CD4-positive, alpha-beta T cell treated with Interleukin-15 for 4 hours (primary cell): ENCODE data around the gene CENPO.
"Not testable (repeated sequence)": the region's sequence is repeated elsewhere in the genome, so short reads cannot be mapped to it uniquely, and the experiment has no call there.

ENCODE experiments used
- DNase-seq: peaks from one replicate; pipeline ENCODE4 v3.0.0-alpha.2; 2020; ENCODE audit warnings: low spot score

CENPO gene

GRCh38 chr2:24788816-24789215 lies 4.4 kb upstream of the CENPO start:
- DNase-seq, result no peak

GRCh38 chr2:24791452-24791851 lies 1.8 kb upstream of the CENPO start:
- DNase-seq, result no peak

GRCh38 chr2:24792542-24792873 lies 717 bp upstream of the CENPO start:
- no peak for DNase-seq

GRCh38 chr2:24793761-24794435 lies 673 bp downstream of the CENPO start:
- DNase-seq, result no peak

- DNase-seq, result no peak
Observed at GRCh38 chr2:24797644-24798043, 4.4 kb downstream of the CENPO start.

GRCh38 chr2:24800487-24800886 lies 7.3 kb downstream of the CENPO start:
- DNase-seq, result not testable (repeated sequence)

- not testable (repeated sequence) for DNase-seq
Observed at GRCh38 chr2:24805811-24806660, 12.8 kb downstream of the CENPO start.

- DNase-seq, result no peak
Observed at GRCh38 chr2:24806661-24807036, 13.4 kb downstream of the CENPO start.

GRCh38 chr2:24809316-24810007 lies 16.2 kb downstream of the CENPO start:
- no peak for DNase-seq

- DNase-seq, result no peak
Observed at GRCh38 chr2:24813691-24814137, 20.5 kb downstream of the CENPO start.

GRCh38 chr2:24814516-24814915 lies 21.3 kb downstream of the CENPO start:
- DNase-seq, result no peak

GRCh38 chr2:24815171-24815570 lies 21.9 kb downstream of the CENPO start:
- no peak for DNase-seq

GRCh38 chr2:24816404-24816803 lies 23.2 kb downstream of the CENPO start:
- DNase-seq, result no peak

- DNase-seq, result no peak
Observed at GRCh38 chr2:24816884-24817283, 23.7 kb downstream of the CENPO start.

- DNase-seq, result no peak
Observed at GRCh38 chr2:24818721-24819167, 25.5 kb downstream of the CENPO start.

GRCh38 chr2:24819442-24820174 lies 26.4 kb downstream of the CENPO start:
- no peak for DNase-seq

- no peak for DNase-seq
Observed at GRCh38 chr2:24820175-24820513, 26.9 kb downstream of the CENPO start.

- DNase-seq, result no peak
Observed at GRCh38 chr2:24820598-24821432, 27.6 kb downstream of the CENPO start.

GRCh38 chr2:24821433-24821891 lies 28.2 kb downstream of the CENPO start:
- DNase-seq, result no peak

GRCh38 chr2:24822049-24822706 lies 29.0 kb downstream of the CENPO start:
- no peak for DNase-seq
